Hippocampal formation (tissue), 2 donors: ENCODE data around the gene ZNF366.

Experiments
- DNase-seq, 2 donors: peaks; one replicate each; lab custom pipeline; 2025; lab: John Stamatoyannopoulos, UW

The ZNF366 gene

DNA sequence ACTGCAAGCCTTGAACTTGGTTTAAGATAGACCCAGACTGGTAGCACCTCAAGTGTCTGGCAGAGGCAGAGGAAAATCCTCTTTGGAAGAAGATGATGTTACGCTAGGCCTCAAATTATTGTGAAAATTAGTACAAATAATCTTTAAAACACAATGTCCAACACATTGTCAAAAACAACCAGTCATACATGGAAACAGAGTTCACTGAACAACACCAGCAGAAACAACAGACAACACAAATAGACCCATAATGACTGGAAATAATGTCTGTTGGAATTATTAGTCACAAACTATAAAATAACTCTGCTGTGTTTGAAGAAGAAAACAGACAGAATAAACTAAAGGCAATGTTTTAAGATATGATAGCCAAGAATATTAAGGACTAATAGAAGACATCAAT is 15.4 kb upstream of the ZNF366 start:
- DNase-seq, result no peak

DNA sequence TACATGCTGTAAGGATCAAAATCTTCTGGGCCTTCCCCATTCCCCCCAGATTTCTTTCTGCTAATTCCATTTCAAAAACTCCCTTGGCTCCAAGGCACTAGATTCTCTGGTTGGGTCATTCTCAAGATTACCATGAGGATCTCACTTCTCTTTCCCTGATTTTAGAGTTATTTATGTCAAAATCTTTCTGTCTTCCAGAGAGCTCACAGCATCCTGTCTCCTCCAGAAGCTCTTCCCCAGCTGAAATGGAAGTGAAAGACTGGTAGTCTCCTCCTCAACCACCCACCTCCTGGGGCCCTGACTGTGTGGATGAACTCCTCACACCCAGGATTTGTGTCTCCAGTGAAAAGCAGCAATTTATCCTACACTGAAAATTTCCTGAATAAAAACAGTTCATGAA is 11.9 kb upstream of the ZNF366 start:
- no peak for DNase-seq

DNA sequence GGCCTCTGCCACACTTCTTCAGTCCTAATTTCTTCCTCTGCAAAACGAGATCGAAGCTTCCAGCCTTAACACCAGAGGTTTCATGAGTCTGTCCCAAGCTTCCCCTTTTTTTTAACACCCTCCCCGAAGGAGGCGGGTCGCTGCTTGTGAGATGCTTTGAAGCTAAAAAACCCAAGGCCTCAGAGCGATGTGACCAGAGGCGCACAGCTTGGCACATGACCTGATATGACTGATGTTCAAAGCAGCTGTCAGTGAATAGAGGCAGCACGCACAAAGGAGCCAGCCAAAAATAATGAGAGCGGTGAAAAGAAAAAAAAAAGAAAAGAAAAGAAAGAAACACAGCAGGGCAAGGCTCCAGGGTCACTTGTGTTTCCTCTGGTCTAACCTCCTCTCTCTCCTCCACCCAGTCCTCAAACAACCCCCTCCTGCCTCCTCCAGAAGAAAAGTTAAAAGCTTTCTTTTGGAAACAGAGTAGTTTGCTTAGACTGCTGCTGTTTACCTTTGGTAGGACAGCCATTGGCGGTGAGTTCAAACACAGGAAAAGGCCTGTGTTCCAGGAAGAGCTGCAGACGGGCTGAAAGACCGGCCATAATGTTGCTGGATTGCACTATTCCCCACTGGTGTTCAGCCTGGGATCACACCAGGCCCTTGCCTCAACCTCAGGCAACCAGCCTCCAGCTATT is 10.9 kb upstream of the ZNF366 start:
- DNase-seq, result peak; percentile 13 to 14

DNA sequence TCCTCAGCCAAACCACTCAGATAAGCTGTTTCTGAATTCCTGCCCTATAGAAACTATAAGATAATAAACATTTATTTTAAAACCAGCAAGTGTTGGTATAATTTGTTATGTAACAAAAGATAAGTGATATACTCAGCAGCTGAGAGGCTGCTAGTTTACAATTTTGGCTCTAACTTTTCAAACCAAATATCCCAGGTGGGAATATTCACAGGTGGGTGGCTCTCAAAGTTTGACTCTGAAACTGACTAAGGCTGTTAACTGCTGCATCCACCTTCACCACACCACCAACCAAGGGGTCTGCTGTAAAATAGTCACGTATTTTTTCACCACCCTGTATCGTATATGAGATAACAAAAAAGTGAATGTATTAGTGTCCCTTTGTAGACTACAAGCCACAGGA is 9.7 kb upstream of the ZNF366 start:
- no peak for DNase-seq

DNA sequence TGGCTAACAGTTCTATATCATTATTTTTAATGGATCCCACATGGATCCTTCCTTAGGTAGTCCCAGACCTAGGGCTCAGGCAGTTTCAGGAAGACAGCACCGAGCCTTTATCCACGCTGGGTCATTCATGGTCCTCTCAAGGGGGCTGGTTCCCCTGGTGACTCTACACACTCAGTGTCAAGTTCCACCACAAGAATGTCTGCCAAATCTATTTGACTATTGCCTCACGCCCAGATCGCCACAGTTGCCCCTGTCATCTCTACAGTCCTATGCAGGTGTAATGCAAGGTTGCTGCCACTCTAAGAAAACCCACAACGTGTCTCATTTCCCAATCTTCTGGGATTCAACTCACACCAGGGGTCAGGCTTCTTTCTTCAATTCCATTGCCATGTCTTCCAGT is 8.0 kb upstream of the ZNF366 start:
- no peak for DNase-seq

DNA sequence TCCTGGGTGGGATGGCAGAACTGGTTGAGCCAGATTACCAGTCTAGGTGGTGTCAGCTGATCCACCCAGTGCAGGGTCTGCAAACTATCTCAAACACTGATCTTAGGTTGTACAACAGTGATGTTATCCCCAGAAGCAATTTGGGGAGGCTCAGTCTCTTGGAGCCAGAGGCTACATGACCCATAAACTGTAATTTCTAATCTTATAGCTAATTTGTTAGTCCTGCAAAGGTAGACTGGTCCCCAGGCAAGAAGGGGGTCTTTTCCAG is 5.3 kb upstream of the ZNF366 start:
- no peak for DNase-seq

DNA sequence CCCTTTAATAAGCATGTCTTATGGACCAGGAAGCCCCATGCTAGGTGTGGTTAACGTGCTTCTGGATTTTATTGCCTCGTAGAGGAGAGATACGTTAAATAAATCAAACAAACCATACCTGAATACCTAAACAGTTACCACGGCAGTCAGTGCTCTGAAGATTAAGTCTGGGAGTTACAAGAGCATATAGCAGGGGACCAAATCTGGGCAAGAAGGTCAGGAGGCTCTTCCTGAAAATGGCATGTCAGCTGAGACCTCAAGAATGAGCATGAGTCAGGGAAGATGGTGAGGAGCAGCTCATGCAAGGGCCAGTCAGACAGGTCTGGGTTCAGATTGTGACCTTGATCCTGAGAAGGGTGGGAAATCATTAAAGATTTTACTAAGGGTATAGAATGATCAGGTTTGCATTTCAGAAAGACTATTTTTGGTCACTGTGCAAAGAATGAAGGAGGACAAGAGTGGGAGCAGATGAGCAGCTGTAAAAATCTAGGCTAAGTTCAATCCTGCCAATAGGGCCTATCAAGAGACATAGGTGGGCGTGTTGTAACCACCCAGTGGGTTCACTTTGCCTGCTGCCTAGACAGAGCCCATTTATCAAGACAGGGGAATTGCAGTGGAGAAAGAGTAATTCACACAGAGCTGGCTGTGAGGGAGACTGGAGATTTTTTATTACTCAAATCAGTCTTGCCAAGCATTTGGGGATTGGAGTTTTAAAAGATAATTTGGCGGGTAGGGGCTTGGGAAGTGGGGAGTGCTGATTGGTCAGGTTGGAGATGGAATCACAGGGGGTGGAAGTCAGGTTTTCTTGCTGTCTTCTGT is 4.8 kb upstream of the ZNF366 start:
- no peak for DNase-seq

DNA sequence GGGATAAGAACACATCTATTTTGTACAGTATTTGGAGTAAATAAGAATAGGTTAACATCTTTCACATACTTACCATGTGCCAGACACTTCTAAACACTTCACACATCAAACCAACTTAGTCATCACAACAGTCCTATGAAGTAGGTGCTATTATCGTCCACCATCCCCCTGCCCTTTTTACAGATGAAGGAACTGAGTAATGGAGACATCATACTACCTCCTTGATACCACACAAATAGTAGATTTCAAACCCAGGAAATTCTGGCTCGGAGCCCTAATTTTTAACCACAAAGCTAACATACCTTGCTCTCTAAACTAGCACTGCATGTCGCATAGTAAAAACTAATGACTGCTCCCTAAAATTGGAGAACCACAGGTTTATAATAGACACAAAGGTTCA is 4.2 kb upstream of the ZNF366 start:
- DNase-seq, result no peak

DNA sequence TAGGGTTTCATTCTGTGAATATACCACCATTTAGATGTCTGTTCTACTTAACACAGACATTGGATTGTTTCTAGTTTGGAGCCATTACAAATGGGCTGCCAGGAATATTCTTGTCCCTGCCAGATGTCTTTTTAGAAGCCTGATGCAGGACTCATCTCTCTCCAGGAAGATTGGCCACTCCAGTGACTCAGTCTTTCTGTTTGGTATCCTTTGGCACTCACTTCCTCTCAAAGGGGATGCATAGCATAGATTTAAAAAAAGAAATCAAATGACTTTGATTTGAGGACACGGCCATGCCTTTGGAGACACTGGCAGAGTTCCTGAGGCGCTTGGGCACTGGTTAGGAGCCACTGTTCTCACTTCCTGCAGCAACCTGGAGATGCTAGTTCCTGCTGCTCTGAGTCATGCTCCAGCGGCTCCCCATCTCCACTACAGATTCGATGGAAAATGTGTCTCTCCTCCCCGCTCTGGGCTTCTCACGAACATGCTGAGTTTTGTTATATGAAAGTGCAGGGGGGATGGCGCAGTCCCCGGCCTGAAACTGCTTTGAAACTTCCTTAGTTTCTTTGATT is 3.5 kb upstream of the ZNF366 start:
- DNase-seq, result peak in 1 of 2 donors; percentile 67

DNA sequence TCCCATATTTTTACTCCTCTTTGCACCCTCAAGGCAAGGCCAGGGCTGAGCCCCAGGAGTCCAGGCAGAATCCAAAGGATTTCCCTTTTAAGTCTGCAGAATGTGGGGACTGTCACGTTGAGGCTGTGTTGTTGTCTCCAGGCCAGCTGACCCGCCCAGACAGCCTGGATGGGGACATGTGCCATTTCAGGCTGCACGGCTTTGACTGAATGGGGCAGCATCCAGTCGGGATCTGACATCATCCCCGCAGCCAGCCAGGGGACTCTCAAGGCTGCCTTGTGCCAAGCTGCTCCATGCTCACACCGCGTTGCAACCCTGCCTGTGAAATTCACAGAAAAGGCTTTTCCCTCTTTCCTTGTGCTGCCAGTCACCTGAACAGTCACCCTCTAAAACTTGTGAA is 2.2 kb upstream of the ZNF366 start:
- DNase-seq, result peak in 1 of 2 donors; percentile 61

DNA sequence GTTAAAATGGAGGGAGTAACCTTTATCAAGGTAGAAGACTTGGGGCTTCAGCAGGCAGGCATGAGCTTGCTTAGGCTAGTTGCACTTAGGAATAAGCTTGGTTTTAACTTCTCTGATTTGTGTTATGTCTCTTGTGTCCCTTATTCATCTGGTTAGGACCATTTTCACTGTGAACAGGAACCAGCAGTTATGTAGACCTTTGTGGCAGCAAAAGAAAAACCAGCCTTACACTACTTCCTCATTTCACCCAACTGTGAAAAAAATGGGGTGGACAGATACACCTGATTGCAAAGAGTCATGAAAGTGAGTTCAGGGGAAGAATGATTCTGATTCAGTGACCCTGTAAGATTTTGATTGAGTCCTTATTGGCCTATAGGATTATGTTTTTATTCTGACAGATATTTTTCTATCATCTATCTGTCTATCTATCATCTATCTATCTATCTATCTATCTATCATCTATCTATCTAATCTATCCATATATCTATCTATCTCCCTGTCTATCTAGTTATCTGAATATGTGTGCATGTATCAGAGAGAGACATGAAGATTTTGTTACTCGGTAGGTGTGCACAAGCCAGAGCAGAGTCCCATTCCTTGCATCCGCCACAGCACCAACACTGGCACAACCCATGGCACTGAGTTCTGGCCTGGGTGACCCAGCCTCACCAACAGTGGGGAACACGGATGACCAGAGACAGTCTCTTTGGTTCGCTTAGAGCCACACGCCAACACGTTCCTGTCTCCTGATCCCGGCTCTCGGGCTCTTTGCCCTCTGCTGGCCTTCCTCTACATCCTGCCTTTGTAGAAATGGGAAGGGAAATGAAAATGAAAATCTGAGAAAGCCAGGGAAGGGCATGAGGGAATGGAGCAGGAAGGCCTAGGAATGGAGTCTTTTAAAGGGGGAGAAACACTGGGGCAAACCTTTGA is 1.3 kb upstream of the ZNF366 start:
- DNase-seq, result no peak

DNA sequence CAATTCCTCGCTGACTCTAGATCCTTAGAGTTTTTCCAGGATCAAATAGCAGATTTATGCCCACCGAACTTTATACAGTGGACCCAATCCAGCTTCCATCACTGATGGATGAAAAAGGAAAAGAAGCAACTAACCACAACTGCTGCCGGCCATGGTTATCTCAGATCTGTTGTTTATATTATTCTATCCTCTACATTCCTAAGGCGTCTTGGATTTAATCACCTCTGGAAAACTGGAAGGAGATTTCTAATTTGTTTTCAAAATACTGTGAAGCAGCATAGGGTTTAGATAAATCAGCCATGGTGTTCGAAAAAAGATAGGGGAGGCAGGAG is 663 bp upstream of the ZNF366 start:
- no peak for DNase-seq

DNA sequence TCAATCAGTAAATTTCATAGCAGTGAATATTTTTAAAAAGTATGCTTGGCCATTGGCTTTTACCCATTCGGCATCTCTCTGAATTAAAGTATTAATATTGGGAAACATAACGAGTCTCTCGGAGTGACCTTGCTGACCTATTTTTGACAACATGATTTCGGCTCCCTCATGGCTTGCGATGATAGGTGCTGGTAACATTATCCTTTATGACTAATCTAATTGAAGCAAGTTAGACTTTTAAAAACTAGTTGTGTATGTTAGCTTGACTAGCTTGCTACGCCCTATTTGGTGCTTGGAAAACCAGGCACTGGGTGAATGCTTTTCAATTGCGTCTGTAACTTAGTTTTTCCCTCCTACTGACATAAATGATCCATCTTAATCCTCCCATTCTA is 1.1 kb downstream of the ZNF366 start:
- no peak for DNase-seq

DNA sequence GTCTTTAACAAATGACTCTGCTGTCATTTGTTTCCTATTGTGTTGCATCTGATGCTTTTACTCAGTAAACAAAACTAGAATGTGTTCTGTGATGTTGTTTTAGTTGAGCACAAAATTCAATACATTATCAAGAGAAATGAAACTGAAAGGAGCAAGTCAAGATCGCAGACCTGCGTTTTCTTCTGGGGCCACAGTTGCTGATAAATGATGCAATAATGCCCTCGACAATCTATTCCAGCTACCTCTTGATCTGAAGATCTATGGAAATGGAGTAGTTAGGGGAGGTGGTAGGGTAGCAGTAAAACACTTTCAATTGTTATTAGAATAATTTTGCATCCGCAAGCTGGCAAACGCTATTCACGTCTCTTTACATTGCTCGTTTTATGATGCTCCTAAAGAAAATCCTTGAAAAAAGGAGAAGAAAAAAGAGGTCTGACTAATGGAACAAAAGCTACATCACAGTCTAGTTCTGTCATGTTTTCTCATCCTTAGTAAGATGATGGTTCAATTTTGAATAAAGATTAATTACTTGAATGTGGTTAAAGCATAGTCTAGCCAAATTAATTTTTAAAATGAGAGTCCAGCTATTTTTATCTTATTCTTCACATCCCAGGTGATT is 1.6 kb downstream of the ZNF366 start:
- DNase-seq, result no peak

DNA sequence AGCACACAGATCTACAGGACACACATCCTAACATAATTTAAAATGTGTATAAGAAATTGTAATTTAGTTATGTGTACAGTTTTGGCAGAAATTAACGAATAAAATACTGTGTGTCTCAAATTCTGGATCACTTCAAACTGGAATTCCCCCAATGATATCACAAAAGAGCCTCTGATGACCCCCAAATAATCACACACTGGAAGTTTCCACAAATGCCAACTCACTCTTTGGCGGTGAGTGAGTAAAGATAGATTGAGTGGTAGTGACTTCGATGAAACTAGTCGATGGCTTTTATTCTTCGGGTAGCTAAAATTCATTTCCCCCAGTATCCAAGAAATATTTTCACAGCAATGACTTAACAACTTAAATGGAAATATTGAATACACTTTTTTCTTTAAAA is 2.2 kb downstream of the ZNF366 start:
- no peak for DNase-seq

DNA sequence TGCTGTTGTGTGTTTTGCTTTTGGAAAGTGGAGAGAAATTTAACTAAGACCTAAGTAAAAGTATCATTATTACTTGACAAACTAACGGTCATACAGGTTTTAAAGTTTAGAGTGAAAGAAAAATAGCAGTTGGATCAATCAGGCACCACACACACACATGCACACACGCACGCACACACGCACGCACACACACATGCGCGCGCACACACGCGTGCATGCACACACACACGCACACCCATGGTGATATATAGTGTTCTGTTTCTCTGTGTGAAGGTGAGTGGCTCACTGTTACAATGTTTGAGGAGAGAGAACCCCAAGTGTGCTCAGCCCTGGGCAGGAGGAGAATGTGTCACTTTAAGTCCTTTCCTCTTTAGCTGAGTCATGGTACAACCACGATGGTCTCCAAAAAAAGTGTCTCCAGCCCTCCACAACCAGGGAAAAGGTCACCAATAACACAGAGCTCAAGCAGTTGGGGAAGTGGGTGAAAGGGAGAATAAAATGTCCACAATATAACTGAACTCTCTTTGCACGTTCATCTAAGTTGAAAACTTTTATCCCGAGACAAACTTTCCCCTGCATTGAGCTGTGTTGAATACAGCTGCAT is 3.2 kb downstream of the ZNF366 start:
- no peak for DNase-seq

DNA sequence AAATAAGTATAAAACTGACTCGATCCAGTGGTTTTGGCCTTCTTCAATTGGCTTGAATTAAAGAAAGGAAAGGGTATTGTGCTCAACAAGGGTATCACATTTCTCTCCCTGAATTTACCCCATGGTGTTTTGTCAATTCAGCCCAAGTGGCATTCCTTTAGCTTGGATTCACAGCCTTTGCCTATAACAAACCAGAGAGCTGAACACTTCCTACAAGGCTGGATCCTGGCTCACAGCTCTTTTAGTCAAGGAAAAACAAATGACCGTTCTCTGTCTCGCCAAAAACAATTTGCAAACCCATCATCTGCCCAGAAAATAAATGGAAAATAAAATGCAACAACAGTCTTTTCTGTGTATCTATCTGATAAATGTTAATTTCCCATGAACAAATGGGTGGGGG is 5.7 kb downstream of the ZNF366 start:
- DNase-seq, result no peak

DNA sequence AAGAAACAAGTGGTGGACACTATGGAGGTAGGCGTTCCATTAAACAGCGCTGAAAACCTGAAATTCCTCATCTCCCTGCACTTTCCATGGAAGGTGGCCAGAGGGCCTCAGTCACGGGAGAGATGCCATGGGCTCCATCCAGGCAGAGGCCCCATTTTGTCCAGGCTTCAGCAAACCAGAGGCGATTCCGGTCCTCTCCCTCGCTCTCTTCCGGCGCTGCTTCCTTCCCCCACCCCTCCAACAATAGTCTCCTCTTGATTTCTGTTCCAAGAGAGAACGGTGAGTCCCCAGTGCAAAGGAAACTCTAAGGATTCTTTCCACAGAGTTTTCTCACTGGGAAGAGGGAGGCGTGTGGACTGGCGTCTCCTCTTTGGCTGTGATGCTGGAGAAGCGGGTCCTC is 7.5 kb downstream of the ZNF366 start:
- DNase-seq, result no peak

DNA sequence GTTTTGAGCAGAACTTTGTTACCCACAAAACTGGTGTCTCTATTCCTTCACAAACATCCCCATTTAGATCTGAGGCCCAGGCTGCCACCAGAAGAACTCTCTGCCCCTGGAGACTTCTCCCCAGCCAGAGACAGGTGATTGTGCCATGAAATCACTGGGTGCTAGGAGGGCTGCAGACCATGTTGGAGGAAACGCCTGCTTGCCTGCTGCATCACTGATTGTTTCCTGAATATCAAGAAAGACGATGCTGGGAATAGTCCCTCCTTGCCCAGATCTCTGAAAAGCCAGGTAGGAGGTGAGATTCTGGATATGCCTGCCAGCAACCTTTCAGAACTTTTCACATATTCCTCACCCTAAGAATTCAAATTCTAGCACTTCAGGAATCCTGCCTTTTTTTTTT is 8.1 kb downstream of the ZNF366 start:
- DNase-seq, result no peak

DNA sequence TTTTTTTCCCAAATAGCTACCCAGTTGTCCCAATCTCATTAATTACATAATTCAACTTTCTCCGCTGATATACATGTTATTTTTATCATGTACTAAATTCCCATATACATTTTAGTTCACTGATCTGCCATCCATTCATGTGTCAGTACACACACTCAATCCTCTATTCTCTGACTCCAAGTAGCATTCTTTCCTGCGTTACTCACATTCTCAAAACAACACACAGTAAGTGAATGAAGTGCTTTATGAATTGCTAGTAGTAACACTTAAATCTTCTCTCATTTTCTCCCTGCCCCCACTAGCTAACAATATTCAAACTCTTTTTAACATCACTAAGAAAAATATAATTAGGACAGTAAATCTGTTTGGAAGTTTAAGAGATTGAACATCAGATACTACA is 8.9 kb downstream of the ZNF366 start:
- DNase-seq, result no peak

DNA sequence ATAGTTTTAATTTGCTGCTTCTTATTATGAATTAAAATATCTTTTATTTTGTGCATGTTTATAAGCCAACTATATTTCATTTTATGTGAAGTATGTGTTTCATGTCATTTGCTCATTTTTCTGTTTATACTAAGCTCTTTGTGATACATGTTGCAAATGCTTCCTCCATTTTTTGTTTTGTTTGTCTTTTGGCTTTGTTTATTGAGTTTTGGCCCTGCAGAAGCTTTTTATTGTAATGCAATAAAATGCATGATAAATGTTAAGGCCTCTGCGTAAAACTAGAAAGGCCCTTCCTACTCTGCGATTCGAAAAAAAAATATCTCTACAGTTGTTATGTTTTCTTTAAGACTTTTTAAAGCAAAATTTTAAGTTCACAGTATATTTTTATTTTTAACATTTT is 9.4 kb downstream of the ZNF366 start:
- no peak for DNase-seq

DNA sequence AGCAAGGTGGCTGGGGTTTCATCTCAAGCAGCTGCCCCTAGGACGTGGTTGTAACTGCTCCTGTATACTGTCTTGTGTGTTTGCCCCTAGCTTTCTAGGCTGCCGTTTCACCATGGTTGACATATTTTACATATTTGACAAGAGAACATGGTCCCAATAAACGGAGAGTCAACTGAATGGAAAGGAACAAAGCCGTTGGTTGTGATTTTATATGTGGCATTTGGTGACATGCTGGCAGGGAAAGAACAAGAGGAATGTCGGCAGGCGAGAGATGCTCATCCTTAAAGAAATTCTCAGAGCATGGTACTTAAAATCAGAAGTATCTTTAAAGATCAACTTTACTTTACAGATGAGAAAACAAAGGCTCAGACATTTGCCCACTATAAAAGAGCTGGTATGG is 11.8 kb downstream of the ZNF366 start:
- DNase-seq, result no peak
